Activated CD4-positive, alpha-beta T cell treated with anti-CD3 and anti-CD28 coated beads, Interleukin-2, amount 10 ng/mL, durations not matched to agents 7 days and 5 days (primary cell): ENCODE data around the gene SPATA31C1. TPM values are rescaled to one million over a fixed set of nuclear protein-coding genes. Genes with fewer than 3 reads are reported as not detected.
"Not testable (repeated sequence)": the region's sequence is repeated elsewhere in the genome, so short reads cannot be mapped to it uniquely, and the experiment has no call there.

Experiments
- CTCF ChIA-PET: fragments of 350-600 bp; sonication (Branson Sonifier 250); formaldehyde crosslinking; loops from one replicate; lab custom pipeline; 2021; ENCODE audit warnings: antibody characterized with exemption; lab: Charles Lee
- POLR2A ChIA-PET: fragments of 350-600 bp; sonication (Branson Sonifier 250); formaldehyde crosslinking; loops from one replicate; lab custom pipeline; 2021; ENCODE audit warnings: antibody characterized with exemption; lab: Charles Lee
- DNase-seq: peaks from one replicate; pipeline ENCODE4 v3.0.0-alpha.2; 2020
- H3K27ac Mint-ChIP-seq: one replicate; pipeline ENCODE4 v1.8.0; 2021; ENCODE audit warnings: mild to moderate bottlenecking, moderate library complexity, mixed read lengths
- H3K27me3 Mint-ChIP-seq: one replicate; pipeline ENCODE4 v1.8.0; 2021; ENCODE audit warnings: mixed read lengths
- H3K36me3 Mint-ChIP-seq: one replicate; pipeline ENCODE4 v1.8.0; 2021; ENCODE audit warnings: low read depth, mixed read lengths
- H3K4me1 Mint-ChIP-seq: one replicate; pipeline ENCODE4 v1.8.0; 2021; ENCODE audit warnings: mixed read lengths
- H3K4me3 Mint-ChIP-seq: one replicate; pipeline ENCODE4 v1.8.0; 2021; ENCODE audit warnings: mild to moderate bottlenecking, moderate library complexity, mixed read lengths
- H3K9me3 Mint-ChIP-seq: one replicate; pipeline ENCODE4 v1.8.0; 2021; ENCODE audit warnings: mixed read lengths
- total RNA-seq, 2 experiments: library from RNA; stranded (reverse); gene quantifications; one replicate each; pipeline ENCODE4 v1.2.3, GENCODE V29; 2021

The SPATA31C1 gene
- total RNA-seq, 2 experiments from 2014 or later: not detected

DNA sequence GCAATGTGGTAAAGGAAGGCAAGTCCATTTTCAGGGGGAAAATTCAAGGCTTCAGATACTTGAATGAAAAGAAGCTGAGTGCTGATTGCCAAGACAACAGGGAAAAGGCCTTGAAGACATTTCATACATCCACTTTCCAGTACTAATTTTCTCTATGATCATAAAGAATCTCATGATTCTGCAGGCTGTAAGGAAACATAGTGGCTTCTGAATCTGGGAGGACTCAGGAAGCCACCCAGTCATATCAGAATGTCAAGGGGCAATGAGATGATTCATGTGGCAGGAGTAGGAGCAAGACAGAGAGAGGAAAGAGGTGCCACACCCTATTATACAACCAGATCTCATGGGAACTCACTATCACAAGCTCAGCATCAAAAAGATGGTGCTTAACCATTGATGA, 11.4 kb downstream of the SPATA31C1 start:
- H3K4me3 Mint-ChIP-seq, H3K36me3 Mint-ChIP-seq, DNase-seq, H3K27me3 Mint-ChIP-seq, H3K9me3 Mint-ChIP-seq, H3K4me1 Mint-ChIP-seq, POLR2A ChIA-PET, CTCF ChIA-PET, H3K27ac Mint-ChIP-seq: not testable (repeated sequence)

DNA sequence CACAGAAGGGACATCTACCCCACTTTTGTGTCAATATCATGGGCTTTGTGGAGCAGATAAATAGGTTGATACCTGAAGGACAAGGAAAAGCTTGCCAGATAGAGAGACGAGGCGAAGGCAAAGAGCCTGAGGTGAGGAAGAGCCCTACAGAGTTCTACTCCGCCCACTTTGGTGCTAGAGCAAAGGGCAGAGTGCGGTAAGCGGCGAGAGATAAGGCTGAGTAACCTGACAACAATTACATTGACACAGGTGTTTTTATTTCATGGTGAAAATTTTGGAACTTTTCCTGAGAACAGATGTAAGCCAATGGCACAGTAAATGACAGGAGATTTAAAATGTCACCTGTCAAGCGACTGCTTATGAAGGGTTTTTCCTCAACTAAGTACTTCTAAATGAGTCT, 16.7 kb downstream of the SPATA31C1 start:
- DNase-seq, H3K27ac Mint-ChIP-seq, CTCF ChIA-PET, H3K36me3 Mint-ChIP-seq, H3K4me3 Mint-ChIP-seq, H3K9me3 Mint-ChIP-seq, H3K4me1 Mint-ChIP-seq, POLR2A ChIA-PET: not testable (repeated sequence)
- peaks cover 13% of the 10 kb centered on the region for H3K27me3 Mint-ChIP-seq

DNA sequence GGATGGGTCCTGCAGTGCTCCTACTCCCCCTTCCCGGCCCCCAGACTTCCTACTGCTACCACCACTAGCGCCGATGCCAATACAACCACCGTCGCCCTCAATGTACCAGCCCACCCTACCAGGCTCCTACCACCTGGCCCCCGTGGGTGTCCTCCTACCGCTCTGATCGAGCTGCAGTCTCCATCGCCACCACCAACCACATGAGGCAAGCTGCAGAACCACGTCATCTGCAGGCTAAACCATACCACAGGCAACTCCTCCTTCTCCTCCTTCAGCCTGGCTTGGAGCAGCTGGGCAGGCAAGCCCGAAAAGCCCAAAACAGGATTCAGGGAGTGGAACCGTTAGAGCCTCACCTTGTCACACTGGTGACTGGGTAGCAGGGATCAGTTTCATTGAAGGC, 19.6 kb downstream of the SPATA31C1 start:
- peaks cover 13% of the 10 kb centered on the region for H3K27me3 Mint-ChIP-seq
- H3K36me3 Mint-ChIP-seq, H3K9me3 Mint-ChIP-seq, H3K4me3 Mint-ChIP-seq, POLR2A ChIA-PET, DNase-seq, CTCF ChIA-PET, H3K4me1 Mint-ChIP-seq, H3K27ac Mint-ChIP-seq: not testable (repeated sequence)

DNA sequence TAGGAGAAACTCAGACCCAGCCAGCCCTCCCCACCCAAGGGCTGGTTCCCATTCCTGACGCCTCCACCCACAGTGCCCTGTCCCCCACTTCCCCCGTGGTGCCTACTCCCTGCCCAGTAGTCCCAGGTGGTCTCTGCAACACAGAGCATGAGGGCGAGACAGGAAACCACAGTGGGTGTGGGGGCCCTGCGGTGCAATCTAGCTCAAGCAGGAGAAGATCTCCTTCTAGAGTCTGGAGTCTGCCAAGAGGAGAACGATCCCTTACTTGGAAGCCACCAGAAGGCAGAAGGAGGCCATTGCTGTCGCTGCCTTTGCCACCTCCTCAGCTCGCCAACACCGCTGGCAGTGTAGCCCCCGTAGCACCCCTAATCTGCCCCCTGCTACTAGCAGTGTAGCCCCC, 20.2 kb downstream of the SPATA31C1 start:
- H3K9me3 Mint-ChIP-seq, DNase-seq, H3K4me3 Mint-ChIP-seq, CTCF ChIA-PET, H3K36me3 Mint-ChIP-seq, H3K4me1 Mint-ChIP-seq, H3K27ac Mint-ChIP-seq, POLR2A ChIA-PET: not testable (repeated sequence)
- H3K27me3 Mint-ChIP-seq: peaks cover 13% of the 10 kb centered on the region

DNA sequence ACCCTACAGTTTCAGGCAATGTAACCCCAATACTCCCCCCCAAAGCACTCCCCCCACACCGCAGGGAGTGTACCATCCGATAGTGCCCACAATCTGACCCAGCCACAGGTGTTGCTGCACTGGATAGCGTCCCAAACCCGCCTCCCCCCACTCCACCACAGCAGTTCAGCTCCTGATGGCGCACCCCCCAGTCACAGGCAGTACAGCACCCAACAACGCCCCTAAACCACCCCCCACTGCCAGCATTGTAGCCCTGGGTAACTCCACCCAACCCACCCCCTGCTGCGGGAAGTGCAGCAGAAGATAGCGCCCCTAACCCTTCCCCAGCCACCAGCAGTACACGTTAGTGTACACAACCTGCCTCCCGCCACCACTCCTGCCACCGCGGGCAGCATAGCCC, 20.6 kb downstream of the SPATA31C1 start:
- POLR2A ChIA-PET, H3K4me3 Mint-ChIP-seq, CTCF ChIA-PET, H3K27ac Mint-ChIP-seq, H3K9me3 Mint-ChIP-seq, DNase-seq, H3K36me3 Mint-ChIP-seq, H3K4me1 Mint-ChIP-seq: not testable (repeated sequence)
- peaks cover 13% of the 10 kb centered on the region for H3K27me3 Mint-ChIP-seq

DNA sequence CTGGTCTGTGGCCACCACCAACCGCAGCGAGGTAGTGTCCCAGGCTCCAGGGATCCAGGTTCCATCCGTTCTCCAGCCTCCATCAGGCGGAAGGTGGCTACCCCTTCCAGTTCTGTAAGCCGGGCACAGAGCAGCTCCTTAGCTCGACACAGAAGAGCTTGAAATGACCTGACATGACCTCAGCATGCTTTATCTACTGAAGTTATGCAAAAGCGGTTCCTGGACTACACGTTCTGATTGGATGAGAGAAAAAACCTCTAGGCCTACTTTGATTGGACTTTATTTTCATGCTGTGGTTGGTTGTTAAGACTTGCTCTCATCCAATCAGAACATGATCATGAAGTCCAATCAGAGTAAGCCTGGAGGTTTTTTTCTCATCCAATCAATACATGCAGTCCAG, 21.3 kb downstream of the SPATA31C1 start:
- H3K4me1 Mint-ChIP-seq, H3K4me3 Mint-ChIP-seq, DNase-seq, CTCF ChIA-PET, H3K36me3 Mint-ChIP-seq, H3K27ac Mint-ChIP-seq, H3K9me3 Mint-ChIP-seq, POLR2A ChIA-PET: not testable (repeated sequence)
- peaks cover 13% of the 10 kb centered on the region for H3K27me3 Mint-ChIP-seq

DNA sequence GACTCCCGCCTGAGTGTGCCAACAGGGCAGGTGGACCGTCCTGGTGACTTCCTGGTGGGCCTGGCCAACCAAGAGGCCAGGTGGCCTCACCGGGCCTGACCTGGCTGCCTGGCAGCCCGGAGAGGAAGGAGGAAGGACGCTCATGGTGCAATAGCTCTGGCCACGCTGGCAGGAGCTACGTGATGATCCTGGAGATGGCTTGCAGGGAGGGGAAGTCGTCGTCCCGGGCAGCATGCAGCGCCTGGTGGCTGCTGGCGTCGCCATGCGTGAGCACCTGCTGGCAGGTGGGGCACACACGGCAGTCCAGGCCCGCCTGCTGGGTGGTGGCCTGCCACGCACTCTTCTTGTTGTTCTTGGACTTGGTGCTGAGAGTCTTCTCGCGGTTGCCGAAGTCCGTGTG, 26.3 kb downstream of the SPATA31C1 start:
- ChIA-PET CTCF (no interaction called here), POLR2A (no interaction called here)
- H3K36me3 Mint-ChIP-seq: no peaks in the 10 kb centered on the region
- no peak for DNase-seq
- H3K4me3 Mint-ChIP-seq: no peak overlapping the region
- H3K9me3 Mint-ChIP-seq: no peaks in the 10 kb centered on the region
- peaks cover 21% of the 10 kb centered on the region for H3K27me3 Mint-ChIP-seq
- H3K27ac Mint-ChIP-seq: no peak overlapping the region
- H3K4me1 Mint-ChIP-seq: no peaks in the 10 kb centered on the region

DNA sequence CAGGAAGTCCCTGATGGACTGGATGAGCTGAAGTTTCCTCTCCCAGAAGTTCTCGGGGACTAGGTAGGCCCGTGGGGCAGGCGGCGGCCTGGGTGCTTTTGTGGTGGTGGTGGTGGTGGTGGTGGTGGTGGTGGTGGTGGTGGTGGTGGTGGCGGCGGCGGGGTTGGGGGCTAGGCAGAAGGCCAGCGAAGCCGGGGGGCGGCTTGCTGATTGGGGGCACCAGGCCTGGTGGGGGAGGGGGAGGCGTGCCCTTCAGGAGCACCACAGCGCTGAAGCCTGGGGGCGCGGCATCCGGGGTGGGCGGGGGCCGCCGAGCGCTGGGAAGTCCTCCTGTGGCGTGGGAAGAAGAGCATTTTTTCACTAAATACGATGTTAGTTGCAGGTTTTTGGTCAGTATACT, 26.9 kb downstream of the SPATA31C1 start:
- Mint-ChIP-seq H3K27me3 (peaks cover 21% of the 10 kb centered on the region), H3K4me3 (no peak overlapping the region), H3K4me1 (no peaks in the 10 kb centered on the region), H3K9me3 (no peaks in the 10 kb centered on the region), H3K36me3 (no peaks in the 10 kb centered on the region), H3K27ac (no peak overlapping the region)
- CTCF ChIA-PET: no interaction called here
- POLR2A ChIA-PET: no interaction called here
- DNase-seq: no peak

DNA sequence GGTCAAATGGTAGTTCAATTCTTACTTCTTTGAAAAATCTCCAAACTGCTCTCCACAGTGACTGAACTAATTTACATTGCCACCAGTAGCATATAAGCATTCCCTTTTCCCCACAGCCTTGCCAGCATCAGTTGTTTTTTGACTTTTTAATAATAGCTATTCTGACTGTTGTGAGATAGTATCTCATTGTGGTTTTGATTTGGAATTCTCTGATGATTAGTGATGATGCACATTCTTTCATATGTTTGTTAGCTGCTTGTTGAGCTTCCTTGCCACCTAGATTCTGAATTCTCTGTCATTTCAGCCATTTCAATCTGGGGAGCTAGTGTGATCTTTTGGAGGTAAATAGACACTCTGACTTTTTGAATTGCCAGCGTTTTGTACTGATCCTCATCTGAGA, 32.5 kb downstream of the SPATA31C1 start:
- CTCF ChIA-PET: interaction anchor here (1.6 kb wide), 1 partner anchor 634 kb away, joined by 4 read pairs; no protein-coding TSS in a partner anchor
- DNase-seq: no peak
- Mint-ChIP-seq H3K9me3 (no peaks in the 10 kb centered on the region), H3K36me3 (no peaks in the 10 kb centered on the region), H3K27ac (no peak overlapping the region), H3K4me1 (peaks cover 4% of the 10 kb centered on the region), H3K27me3 (peaks cover 27% of the 10 kb centered on the region), H3K4me3 (no peak overlapping the region)
- POLR2A ChIA-PET: interaction anchor here (0.6 kb wide), 1 partner anchor 1058 kb away, joined by 3 read pairs; no protein-coding TSS in a partner anchor

DNA sequence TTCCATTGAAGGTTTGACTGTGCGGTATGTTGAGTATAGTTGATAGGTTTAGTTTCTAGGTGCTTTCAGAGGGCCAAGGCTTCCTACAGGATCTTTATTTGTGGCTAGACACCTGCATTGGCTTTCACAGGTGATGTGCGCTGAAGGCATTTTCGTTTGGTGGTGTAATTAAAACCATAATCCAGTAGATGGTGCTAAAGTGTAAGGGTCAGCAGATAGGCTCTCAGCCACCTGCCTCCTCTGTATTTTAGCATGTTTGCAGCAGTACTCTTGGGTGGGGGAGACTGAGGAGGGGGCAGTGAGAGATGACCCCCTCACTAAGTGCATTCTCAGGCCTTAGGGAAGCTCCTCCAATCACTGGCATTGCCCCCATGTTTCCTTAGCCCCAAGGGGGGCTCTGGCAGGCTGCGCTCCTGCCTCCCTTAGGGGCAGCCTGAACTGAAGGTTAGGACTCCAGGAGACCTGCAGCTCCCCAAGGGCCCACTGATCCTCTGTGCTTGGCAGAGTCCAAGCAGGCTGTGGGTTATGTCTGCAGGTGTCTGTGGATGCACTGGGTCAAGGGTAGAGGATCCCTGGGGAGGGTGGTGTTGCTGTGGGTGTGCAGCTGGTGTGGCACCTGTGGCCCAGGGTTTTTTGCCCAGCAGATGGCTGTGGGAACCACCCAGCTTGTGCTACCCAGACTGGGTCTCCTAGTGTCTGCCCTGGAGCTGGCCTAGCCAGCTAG, 33.2 kb downstream of the SPATA31C1 start:
- Mint-ChIP-seq H3K27me3 (peaks cover 28% of the 10 kb centered on the region), H3K36me3 (no peaks in the 10 kb centered on the region), H3K4me1 (peaks cover 6% of the 10 kb centered on the region), H3K4me3 (no peak overlapping the region), H3K9me3 (no peaks in the 10 kb centered on the region), H3K27ac (no peak overlapping the region)
- ChIA-PET POLR2A (interaction anchor here (0.6 kb wide), 1 partner anchor 1057 kb away, joined by 3 read pairs; no protein-coding TSS in a partner anchor), CTCF (interaction anchor here (1.0 to 1.6 kb wide), 2 partner anchors 10 to 634 kb away, joined by 3 to 4 read pairs; no protein-coding TSS in a partner anchor)
- DNase-seq: peak; percentile 20

DNA sequence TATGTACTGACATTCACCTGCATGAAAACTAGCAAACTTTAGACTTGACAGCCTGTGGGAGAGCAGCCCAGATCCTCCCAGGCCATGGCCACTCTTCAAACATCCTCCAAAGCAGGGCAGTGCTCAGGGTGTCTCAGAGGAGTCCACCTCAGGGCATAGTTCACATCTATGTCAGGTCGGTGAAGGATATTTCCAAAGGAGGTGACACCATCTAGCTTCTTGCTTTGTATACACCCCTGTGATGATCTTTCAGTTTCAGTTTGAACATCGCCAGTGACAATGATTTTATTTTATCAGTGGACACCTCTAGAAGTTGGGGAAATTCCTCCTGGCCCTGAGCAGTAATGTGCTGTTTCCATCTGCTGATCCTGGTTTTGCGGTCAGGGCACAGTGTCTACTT, 36.5 kb downstream of the SPATA31C1 start:
- no peak overlapping the region for H3K4me3 Mint-ChIP-seq
- CTCF ChIA-PET: no interaction called here
- H3K27me3 Mint-ChIP-seq: peaks cover 10% of the 10 kb centered on the region
- H3K4me1 Mint-ChIP-seq: peaks cover 10% of the 10 kb centered on the region
- DNase-seq: no peak
- no peak overlapping the region for H3K27ac Mint-ChIP-seq
- POLR2A ChIA-PET: no interaction called here
- H3K9me3 Mint-ChIP-seq: no peaks in the 10 kb centered on the region
- H3K36me3 Mint-ChIP-seq: no peaks in the 10 kb centered on the region

DNA sequence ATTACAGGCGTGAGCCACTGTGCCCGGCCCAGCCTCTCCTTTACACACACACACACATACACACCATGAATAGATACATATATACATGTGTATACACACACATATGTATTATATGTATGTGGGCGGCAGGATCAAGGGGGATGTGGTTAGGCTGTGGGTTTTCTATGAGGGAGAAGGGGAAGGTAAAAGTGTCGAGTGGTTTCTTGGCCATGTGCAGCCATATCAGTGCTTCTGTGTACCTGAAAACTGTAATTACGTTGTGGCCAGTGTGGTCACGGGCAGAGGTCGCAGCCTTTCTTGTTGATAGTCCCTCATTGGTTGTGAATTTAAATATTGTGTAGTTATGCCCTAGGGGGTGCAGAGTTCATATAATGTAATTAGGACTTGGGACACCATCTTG, 40.1 kb downstream of the SPATA31C1 start:
- no peak overlapping the region for H3K4me3 Mint-ChIP-seq

DNA sequence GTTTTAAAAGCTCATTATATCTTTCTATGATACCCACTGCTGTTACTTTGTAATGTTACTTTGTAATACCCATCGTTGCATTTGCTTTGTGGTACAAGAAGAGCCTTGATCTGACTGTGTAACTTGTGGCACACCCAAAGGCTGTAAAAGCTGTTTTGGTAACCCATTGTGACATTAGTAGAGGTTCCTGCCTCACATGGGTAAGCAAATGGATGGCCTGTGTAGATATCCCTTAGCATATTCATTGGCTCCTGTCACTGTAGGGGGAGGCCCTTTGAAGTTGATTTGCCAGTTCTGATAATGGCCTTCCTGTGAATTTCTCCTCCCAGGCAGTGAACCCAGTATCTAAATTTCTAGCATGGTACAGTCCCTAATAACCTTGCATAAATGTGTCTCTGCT, 40.8 kb downstream of the SPATA31C1 start:
- ChIA-PET POLR2A (no interaction called here), CTCF (no interaction called here)
- H3K27ac Mint-ChIP-seq: no peak overlapping the region
- peaks cover 10% of the 10 kb centered on the region for H3K4me1 Mint-ChIP-seq
- no peaks in the 10 kb centered on the region for H3K9me3 Mint-ChIP-seq
- H3K27me3 Mint-ChIP-seq: peaks cover 22% of the 10 kb centered on the region
- no peak overlapping the region for H3K4me3 Mint-ChIP-seq
- no peak for DNase-seq
- H3K36me3 Mint-ChIP-seq: no peaks in the 10 kb centered on the region

More for the DNA sequence above, 40.1 kb downstream of the SPATA31C1 start:
- Mint-ChIP-seq H3K9me3 (no peaks in the 10 kb centered on the region), H3K36me3 (no peaks in the 10 kb centered on the region), H3K27me3 (peaks cover 22% of the 10 kb centered on the region), H3K27ac (no peak overlapping the region), H3K4me1 (peaks cover 10% of the 10 kb centered on the region)
- CTCF ChIA-PET: no interaction called here
- POLR2A ChIA-PET: no interaction called here
- no peak for DNase-seq
